CD14-positive monocyte (primary cell): ENCODE data around the gene LIX1. TPM values are rescaled to one million over a fixed set of nuclear protein-coding genes. Genes with fewer than 3 reads are reported as not detected.

Experiments used
- DNase-seq, 3 donors: peaks; one replicate each; pipeline ENCODE4 v3.0.0-alpha.2; 2011 to 2022
- H2AFZ ChIP-seq: 2 replicates; pipeline ENCODE4 v1.6.0; 2012; ENCODE audit warnings: mild to moderate bottlenecking, low read depth, low read length, inconsistent platforms; ENCODE audit not compliant: insufficient read depth, poor library complexity, severe bottlenecking
- H3K27ac ChIP-seq, 2 donors: 1 replicate in 1 of 2; 2 replicates in 1 of 2; pipeline ENCODE4 v1.5.1; 2012 to 2013; ENCODE audit warnings: low read length in 2 of 2, control low read depth in 1 of 2, inconsistent platforms in 1 of 2, low read depth in 1 of 2, mild to moderate bottlenecking in 1 of 2
- H3K27me3 ChIP-seq, 2 donors: one replicate each; pipeline versions ENCODE4 v1.6.0 to v1.6.1; 2011 to 2013; ENCODE audit warnings: low read length in 2 of 2; ENCODE audit not compliant: control insufficient read depth in 2 of 2, insufficient read depth in 2 of 2
- H3K36me3 ChIP-seq, 2 donors: replicated peaks in 1 of 2; 1 replicate in 1 of 2; 2 replicates in 1 of 2; pipeline versions ENCODE4 v1.5.1 to v1.6.1; 2012 to 2013; ENCODE audit warnings: low read length in 2 of 2, control low read depth in 1 of 2, inconsistent platforms in 1 of 2, mild to moderate bottlenecking in 1 of 2; ENCODE audit not compliant: insufficient read depth in 2 of 2, control insufficient read depth in 1 of 2
- H3K4me1 ChIP-seq, 2 donors: 1 replicate in 1 of 2; 2 replicates in 1 of 2; pipeline versions ENCODE4 v1.5.1 to v1.6.1; 2012 to 2013; ENCODE audit warnings: low read length in 2 of 2, control low read depth in 1 of 2, inconsistent platforms in 1 of 2, mild to moderate bottlenecking in 1 of 2, moderate library complexity in 1 of 2; ENCODE audit not compliant: insufficient read depth in 2 of 2, control insufficient read depth in 1 of 2
- H3K4me2 ChIP-seq: replicated peaks from 2 replicates; pipeline ENCODE3; 2012; ENCODE audit warnings: low read length, moderate library complexity, mild to moderate bottlenecking; ENCODE audit not compliant: poor library complexity, severe bottlenecking; ENCODE audit errors: extremely low read depth
- H3K4me3 ChIP-seq, 3 experiments: fragments of 200-600 bp in 1 of 3; sonication (generic) in 1 of 3; replicated peaks in 1 of 3; 1 replicate in 2 of 3; 2 replicates in 1 of 3; pipeline ENCODE4 v1.5.1; 2011 to 2013; ENCODE audit warnings: low read length in 3 of 3, mild to moderate bottlenecking in 3 of 3, control low read depth in 2 of 3, low read depth in 2 of 3, inconsistent platforms in 1 of 3, moderate library complexity in 1 of 3
- H3K79me2 ChIP-seq: 2 replicates; pipeline ENCODE4 v1.6.0; 2012; ENCODE audit warnings: mild to moderate bottlenecking, control low read depth, inconsistent platforms, low read length, moderate library complexity; ENCODE audit not compliant: insufficient read depth
- H3K9ac ChIP-seq: 2 replicates; pipeline ENCODE4 v1.6.0; 2017; ENCODE audit warnings: low read length, mild to moderate bottlenecking; ENCODE audit not compliant: insufficient read depth, poor library complexity, severe bottlenecking
- H3K9me3 ChIP-seq, 2 donors: replicated peaks in 1 of 2; 1 replicate in 1 of 2; 2 replicates in 1 of 2; pipeline versions ENCODE4 v1.5.1 to v1.6.1; 2012 to 2013; ENCODE audit warnings: low read length in 2 of 2, control low read depth in 1 of 2; ENCODE audit not compliant: control insufficient read depth in 1 of 2, insufficient read depth in 1 of 2
- H4K20me1 ChIP-seq: 2 replicates; pipeline ENCODE4 v1.6.0; 2012; ENCODE audit warnings: mild to moderate bottlenecking, low read length, control low read depth, moderate library complexity; ENCODE audit not compliant: insufficient read depth
- H3K27ac Mint-ChIP-seq, 7 donors: one replicate each; pipeline ENCODE4 v1.8.0; 2020; ENCODE audit warnings: mild to moderate bottlenecking in 7 of 7, mixed read lengths in 7 of 7, moderate library complexity in 6 of 7, inconsistent platforms in 2 of 7
- H3K27me3 Mint-ChIP-seq, 3 donors: one replicate each; pipeline ENCODE4 v1.8.0; 2021 to 2022; ENCODE audit warnings: low read depth in 3 of 3, mild to moderate bottlenecking in 3 of 3, mixed read lengths in 3 of 3, moderate library complexity in 3 of 3, inconsistent platforms in 1 of 3
- H3K36me3 Mint-ChIP-seq, 2 donors: one replicate each; pipeline ENCODE4 v1.8.0; 2020; ENCODE audit warnings: mixed read lengths in 2 of 2, inconsistent platforms in 1 of 2, mild to moderate bottlenecking in 1 of 2
- H3K4me1 Mint-ChIP-seq: one replicate; pipeline ENCODE4 v1.8.0; 2020; ENCODE audit warnings: mild to moderate bottlenecking, mixed read lengths
- H3K4me3 Mint-ChIP-seq, 2 donors: one replicate each; pipeline ENCODE4 v1.8.0; 2020; ENCODE audit warnings: mild to moderate bottlenecking in 2 of 2, mixed read lengths in 2 of 2, moderate library complexity in 1 of 2
- H3K9me3 Mint-ChIP-seq, 7 donors: one replicate each; pipeline ENCODE4 v1.8.0; 2020 to 2022; ENCODE audit warnings: mixed read lengths in 7 of 7, mild to moderate bottlenecking in 6 of 7, moderate library complexity in 6 of 7, inconsistent platforms in 2 of 7
- CTCF ChIP-seq: fragments of 200-600 bp; IDR thresholded peaks from one replicate; pipeline ENCODE4 v1.8.0; 2022; ENCODE audit warnings: antibody characterized with exemption, mild to moderate bottlenecking
- WGBS: methylation state at CpG from one replicate; pipeline ENCODE4 v1.1.5; 2013; ENCODE audit warnings: missing lambda C conversion rate; ENCODE audit not compliant: insufficient coverage; 5-methylcytosine and 5-hydroxymethylcytosine counted together
- intact Hi-C, 2 donors: fragments of 100-400 bp; cut with micrococcal nuclease; formaldehyde crosslinking; loops; one replicate each; pipeline versions ENCODE4 v1.15.0 to v1.15.1; 2023
- polyA plus RNA-seq, 3 donors: library from polyadenylated mRNA; depleted of rRNA in 1 of 3; unstranded in 2 of 3; stranded (reverse) in 1 of 3; fragments of 300-500 nt in 2 of 3; fragments of >200 nt in 1 of 3; fragmentation: Illumina TruSeq in 2 of 3; gene quantifications; 1 replicate in 2 of 3; 2 replicates in 1 of 3; pipeline ENCODE4 v1.2.3, GENCODE V29; 2012 to 2021

LIX1 gene
- polyA plus RNA-seq, 3 donors = not detected

DNA sequence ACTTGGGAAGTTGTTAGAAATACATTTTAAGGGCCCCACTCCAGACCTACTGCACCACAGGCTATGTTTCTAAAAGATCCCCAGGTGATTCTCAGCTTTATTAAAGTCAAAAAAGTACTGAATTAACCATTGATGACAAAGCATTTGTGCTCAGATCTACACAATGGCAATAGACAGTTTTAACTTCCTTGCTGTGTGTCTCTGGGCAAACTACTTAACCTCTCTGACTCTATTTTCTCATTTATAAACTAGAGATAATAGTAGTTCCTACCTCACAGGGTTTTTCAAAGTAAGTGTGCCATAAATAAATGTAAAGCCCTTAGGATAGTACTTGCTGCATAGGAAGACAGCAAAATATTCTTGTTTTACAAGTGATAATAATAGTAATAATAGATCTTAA lies 66.3 kb downstream of the LIX1 start:
- Histone ChIP-seq H4K20me1 (no peaks in the 10 kb centered on the region), H3K9me3 (no peaks in the 10 kb centered on the region), H3K9ac (no peak overlapping the region), H2AFZ (no peak overlapping the region), H3K27ac (no peak overlapping the region), H3K27me3 (no peaks in the 10 kb centered on the region), H3K36me3 (no peaks in the 10 kb centered on the region), H3K4me1 (peaks cover 20 to 37% of the 10 kb centered on the region in 2 donors), H3K4me2 (no peak overlapping the region), H3K4me3 (no peak overlapping the region), H3K79me2 (no peaks in the 10 kb centered on the region)
- Mint-ChIP-seq H3K27me3 (peaks cover 2 to 5% (median 3%) of the 10 kb centered on the region in 3 donors), H3K4me3 (no peak overlapping the region), H3K27ac (no peak overlapping the region), H3K4me1 (peaks cover 34% of the 10 kb centered on the region), H3K36me3 (no peaks in the 10 kb centered on the region), H3K9me3 (no peaks in the 10 kb centered on the region)
- DNase-seq = no peak
- no peak for TF ChIP-seq CTCF
- intact Hi-C loops = no loop called here

GRCh38 chr5:97075649-97076048 lies 66.8 kb downstream of the LIX1 start:
- Mint-ChIP-seq H3K9me3 (no peaks in the 10 kb centered on the region), H3K27ac (peak overlapping the region in 1 of 7 donors; percentile 12), H3K4me1 (peaks cover 30% of the 10 kb centered on the region), H3K36me3 (no peaks in the 10 kb centered on the region), H3K27me3 (peaks cover 2 to 5% (median 3%) of the 10 kb centered on the region in 3 donors), H3K4me3 (no peak overlapping the region)
- Histone ChIP-seq H3K4me2 (no peak overlapping the region), H3K36me3 (no peaks in the 10 kb centered on the region), H3K9me3 (no peaks in the 10 kb centered on the region), H3K27ac (no peak overlapping the region), H4K20me1 (no peaks in the 10 kb centered on the region), H3K27me3 (no peaks in the 10 kb centered on the region), H3K9ac (no peak overlapping the region), H3K4me3 (no peak overlapping the region), H3K79me2 (no peaks in the 10 kb centered on the region), H2AFZ (no peak overlapping the region), H3K4me1 (peaks cover 16 to 32% of the 10 kb centered on the region in 2 donors)
- TF ChIP-seq CTCF = no peak
- no peak for DNase-seq
- intact Hi-C loops = no loop called here
- WGBS = no CpG with 5 or more reads among the region's 5 CpGs
